ENCODE measurements around the gene HNRNPLL.

GRCh38 chr2:38621018-38621417 lies 18.3 kb upstream of the HNRNPLL start:
- TF ChIP-seq CTCF (IDR thresholded peaks at IDR 0.05; ENCODE audit: insufficient read depth, low read depth, low read length) (no peak), EZH2 (IDR thresholded peaks at IDR 0.05; ENCODE audit: insufficient read depth, low read length) (no peak)

All from astrocyte (in vitro differentiated cells and primary cell).